HL-60 (cell line): ENCODE measurements around the gene EZH1.

Experiments used
- DNase-seq, 2 experiments: peaks; one replicate each; pipeline ENCODE4 v3.0.0-alpha.2; 2010 to 2020; ENCODE audit warnings: low read depth in 1 of 2, low spot score in 1 of 2
- H3K27ac ChIP-seq: fragments of 250-450 bp; sonication (Bioruptor Pico); replicated peaks from 2 replicates; pipeline ENCODE4 v1.5.1; 2020; ENCODE audit warnings: mild to moderate bottlenecking, moderate library complexity
- H3K27me3 ChIP-seq: fragments of 250-450 bp; sonication (Bioruptor Pico); 2 replicates; pipeline ENCODE4 v1.5.1; 2021; ENCODE audit warnings: mild to moderate bottlenecking, moderate library complexity; ENCODE audit not compliant: insufficient read depth, poor library complexity, severe bottlenecking
- H3K4me3 ChIP-seq: replicated peaks from 2 replicates; pipeline ENCODE4 v1.5.1; 2011; ENCODE audit warnings: mild to moderate bottlenecking, control low read depth, low read length; ENCODE audit not compliant: insufficient read depth
- GABPA ChIP-seq: IDR thresholded peaks from 2 replicates; pipeline ENCODE4 v1.6.1; 2012; ENCODE audit warnings: low read depth
- POLR2AphosphoS5 ChIP-seq: IDR thresholded peaks from 2 replicates; pipeline ENCODE4 v1.6.1; 2012; ENCODE audit warnings: low read depth
- SPI1 ChIP-seq: IDR thresholded peaks from 2 replicates; pipeline ENCODE4 v1.6.1; 2012; ENCODE audit warnings: low read depth, mild to moderate bottlenecking, borderline replicate concordance
- TF ChIP-seq, protein P1 (sequence below): IDR thresholded peaks from one replicate; pipeline ENCODE4 v1.5.1; 2011; ENCODE audit warnings: low read length, control low read depth, inconsistent platforms; ENCODE audit not compliant: insufficient read depth
- TF ChIP-seq, protein P2 (sequence below): IDR thresholded peaks from 2 replicates; pipeline ENCODE4 v1.6.1; 2012; ENCODE audit warnings: low read depth; ENCODE audit not compliant: insufficient replicate concordance

EZH1 gene

DNA sequence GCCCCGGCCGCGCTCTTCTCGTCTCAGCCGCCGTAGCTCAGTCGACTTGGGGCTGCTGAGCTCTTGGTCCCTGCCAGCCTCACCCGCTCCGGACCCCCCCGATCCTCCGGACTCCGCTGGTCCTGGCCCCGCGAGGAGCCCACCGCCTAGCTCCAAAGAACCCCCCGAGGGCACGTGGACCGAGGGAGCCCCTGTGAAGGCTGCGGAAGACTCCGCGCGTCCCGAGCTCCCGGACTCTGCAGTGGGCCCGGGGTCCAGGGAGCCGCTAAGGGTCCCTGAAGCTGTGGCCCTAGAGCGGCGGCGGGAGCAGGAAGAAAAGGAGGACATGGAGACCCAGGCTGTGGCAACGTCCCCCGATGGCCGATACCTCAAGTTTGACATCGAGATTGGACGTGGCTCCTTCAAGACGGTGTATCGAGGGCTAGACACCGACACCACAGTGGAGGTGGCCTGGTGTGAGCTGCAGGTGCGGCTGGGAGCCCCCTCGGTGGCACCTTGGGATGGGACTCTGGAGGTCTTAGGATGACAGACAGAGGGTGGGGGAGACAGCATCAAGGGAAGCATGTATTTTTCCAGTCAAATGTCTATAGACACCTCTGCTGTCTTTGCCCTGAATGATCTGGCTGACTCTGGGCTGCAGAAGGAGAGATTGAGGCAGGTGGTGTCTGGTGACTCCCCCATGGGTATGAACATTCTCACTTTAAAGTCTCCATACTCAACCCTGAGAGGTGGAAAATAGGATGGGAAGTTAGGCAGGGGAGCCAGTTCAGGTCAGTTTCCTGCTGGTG, 36.2 kb upstream of the EZH1 start:
- no peak overlapping the region for H3K27ac ChIP-seq
- no peak for DNase-seq
- TF ChIP-seq, protein P1, sequence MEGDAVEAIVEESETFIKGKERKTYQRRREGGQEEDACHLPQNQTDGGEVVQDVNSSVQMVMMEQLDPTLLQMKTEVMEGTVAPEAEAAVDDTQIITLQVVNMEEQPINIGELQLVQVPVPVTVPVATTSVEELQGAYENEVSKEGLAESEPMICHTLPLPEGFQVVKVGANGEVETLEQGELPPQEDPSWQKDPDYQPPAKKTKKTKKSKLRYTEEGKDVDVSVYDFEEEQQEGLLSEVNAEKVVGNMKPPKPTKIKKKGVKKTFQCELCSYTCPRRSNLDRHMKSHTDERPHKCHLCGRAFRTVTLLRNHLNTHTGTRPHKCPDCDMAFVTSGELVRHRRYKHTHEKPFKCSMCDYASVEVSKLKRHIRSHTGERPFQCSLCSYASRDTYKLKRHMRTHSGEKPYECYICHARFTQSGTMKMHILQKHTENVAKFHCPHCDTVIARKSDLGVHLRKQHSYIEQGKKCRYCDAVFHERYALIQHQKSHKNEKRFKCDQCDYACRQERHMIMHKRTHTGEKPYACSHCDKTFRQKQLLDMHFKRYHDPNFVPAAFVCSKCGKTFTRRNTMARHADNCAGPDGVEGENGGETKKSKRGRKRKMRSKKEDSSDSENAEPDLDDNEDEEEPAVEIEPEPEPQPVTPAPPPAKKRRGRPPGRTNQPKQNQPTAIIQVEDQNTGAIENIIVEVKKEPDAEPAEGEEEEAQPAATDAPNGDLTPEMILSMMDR, result no peak
- H3K4me3 ChIP-seq, result no peak overlapping the region
- peaks cover 47% of the 10 kb centered on the region for H3K27me3 ChIP-seq

DNA sequence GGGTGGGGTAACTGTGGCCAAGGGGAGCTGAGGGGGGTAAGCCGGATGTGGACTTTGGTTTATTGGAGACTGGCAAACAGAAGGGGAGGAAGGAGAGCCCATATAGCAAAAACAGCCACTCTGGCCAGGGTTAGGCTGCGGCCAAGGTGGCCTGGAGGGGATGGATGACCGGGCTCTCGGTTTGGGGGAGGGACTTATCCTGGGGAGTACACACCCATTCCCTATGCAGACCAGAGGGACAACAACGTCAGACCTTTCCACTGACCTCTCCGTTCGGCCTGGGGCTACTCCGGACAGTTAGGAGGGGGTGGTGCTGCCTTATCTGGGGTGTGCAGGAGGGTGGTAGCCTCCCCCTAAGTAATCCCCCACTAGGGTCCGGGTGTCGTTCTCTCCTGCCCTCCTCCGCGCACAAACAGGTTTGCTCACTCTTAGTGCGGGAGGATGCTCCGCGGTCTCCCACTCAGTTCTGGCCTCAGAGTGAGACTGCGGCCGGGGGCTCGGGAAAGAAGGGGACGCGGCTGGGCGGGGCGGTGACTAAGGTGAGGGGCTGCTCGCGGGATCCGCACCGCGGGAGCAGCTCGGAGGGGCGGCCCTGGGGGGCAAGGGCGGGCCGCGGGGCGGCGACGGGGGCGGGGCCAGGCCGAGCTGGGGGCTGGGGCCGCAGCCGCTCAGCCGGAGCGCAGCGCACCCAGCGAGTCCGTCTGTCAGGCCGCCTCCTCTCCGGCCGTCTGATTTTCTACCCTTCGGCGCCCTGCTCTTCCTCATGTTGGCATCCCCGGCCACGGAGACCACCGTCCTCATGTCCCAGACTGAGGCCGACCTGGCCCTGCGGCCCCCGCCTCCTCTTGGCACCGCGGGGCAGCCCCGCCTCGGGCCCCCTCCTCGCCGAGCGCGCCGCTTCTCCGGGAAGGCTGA, 35.4 kb upstream of the EZH1 start, which contains the start of gene WNK4:
Gene WNK4 (plus strand): TSS at position 675 of the 915 bp plus-strand sequence. CDS start 89 bp downstream, at position 764.
- 0 out of 2 replicates have a peak, but pooled peaks have one; percentile 18 for TF ChIP-seq POLR2AphosphoS5
- TF ChIP-seq, protein P1, result no peak
- no peak for DNase-seq
- peaks cover 38% of the 10 kb centered on the region for H3K27me3 ChIP-seq
- H3K4me3 ChIP-seq, result no peak within 1 kb of the TSS
- H3K27ac ChIP-seq, result no peak within 1 kb of the TSS

DNA sequence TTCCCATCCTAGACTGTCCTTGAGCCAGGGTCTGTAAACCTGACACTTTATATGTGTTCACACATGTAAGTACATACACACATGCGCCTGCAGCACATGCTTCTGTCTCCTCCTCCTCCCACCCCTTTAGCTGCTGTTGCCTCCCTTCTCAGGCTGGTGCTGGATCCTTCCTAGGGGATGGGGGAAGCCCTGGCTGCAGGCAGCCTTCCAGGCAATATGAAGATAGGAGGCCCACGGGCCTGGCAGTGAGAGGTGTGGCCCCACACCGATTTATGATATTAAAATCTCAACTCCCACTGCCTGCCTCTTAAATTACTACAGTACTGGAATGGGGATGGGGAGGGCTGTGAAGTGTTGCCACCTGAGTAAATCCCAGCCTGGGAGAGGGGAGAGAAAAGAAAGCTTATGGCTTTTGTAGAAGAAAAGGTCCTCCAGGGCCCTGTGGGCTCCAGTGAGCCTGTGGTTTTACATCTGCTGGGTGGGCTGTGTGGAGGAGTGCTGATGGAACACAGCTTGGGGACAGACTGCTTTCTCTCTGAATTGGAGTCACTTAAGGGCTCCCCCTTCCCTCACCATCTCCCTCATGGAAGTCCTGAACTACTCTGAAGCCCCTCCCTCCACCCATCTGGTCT, 34.6 kb upstream of the EZH1 start:
- TF ChIP-seq, protein P2, sequence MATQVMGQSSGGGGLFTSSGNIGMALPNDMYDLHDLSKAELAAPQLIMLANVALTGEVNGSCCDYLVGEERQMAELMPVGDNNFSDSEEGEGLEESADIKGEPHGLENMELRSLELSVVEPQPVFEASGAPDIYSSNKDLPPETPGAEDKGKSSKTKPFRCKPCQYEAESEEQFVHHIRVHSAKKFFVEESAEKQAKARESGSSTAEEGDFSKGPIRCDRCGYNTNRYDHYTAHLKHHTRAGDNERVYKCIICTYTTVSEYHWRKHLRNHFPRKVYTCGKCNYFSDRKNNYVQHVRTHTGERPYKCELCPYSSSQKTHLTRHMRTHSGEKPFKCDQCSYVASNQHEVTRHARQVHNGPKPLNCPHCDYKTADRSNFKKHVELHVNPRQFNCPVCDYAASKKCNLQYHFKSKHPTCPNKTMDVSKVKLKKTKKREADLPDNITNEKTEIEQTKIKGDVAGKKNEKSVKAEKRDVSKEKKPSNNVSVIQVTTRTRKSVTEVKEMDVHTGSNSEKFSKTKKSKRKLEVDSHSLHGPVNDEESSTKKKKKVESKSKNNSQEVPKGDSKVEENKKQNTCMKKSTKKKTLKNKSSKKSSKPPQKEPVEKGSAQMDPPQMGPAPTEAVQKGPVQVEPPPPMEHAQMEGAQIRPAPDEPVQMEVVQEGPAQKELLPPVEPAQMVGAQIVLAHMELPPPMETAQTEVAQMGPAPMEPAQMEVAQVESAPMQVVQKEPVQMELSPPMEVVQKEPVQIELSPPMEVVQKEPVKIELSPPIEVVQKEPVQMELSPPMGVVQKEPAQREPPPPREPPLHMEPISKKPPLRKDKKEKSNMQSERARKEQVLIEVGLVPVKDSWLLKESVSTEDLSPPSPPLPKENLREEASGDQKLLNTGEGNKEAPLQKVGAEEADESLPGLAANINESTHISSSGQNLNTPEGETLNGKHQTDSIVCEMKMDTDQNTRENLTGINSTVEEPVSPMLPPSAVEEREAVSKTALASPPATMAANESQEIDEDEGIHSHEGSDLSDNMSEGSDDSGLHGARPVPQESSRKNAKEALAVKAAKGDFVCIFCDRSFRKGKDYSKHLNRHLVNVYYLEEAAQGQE, result no peak
- TF ChIP-seq, protein P1, result no peak
- TF ChIP-seq GABPA, result no peak
- TF ChIP-seq POLR2AphosphoS5, result no peak
- TF ChIP-seq SPI1, result no peak
- DNase-seq, result no peak
- Histone ChIP-seq H3K27ac (no peak overlapping the region), H3K4me3 (no peak overlapping the region), H3K27me3 (peaks cover 32% of the 10 kb centered on the region)

DNA sequence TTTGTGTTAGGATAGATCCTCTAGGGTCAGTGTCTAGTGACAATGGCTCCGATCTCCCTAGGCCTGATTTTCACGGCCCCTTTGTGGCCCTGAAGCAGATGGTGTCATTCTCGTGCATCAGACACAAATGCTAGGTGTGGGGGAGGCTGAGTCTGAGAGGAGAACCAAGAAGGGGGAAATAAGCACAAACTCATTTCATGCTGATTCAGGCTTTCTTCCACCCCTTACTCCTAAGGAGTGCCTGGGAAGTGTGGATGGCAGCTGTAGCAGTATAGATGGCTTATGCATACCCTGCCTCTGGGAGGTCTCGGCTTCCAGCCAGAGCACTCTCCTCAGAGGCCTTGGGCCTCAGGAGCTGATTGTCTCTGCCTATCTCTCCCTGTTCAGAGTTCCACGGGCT, 33.7 kb upstream of the EZH1 start:
- TF ChIP-seq POLR2AphosphoS5 (no peak), SPI1 (no peak), GABPA (no peak)
- TF ChIP-seq, protein P1, result no peak
- TF ChIP-seq, protein P2, result no peak
- Histone ChIP-seq H3K4me3 (no peak overlapping the region), H3K27me3 (peaks cover 23% of the 10 kb centered on the region), H3K27ac (no peak overlapping the region)
- DNase-seq, result no peak
